GM13977 (cell line): ENCODE results near the gene C5orf47.
A peak's percentile ranks its signal among the peaks of the same experiment; 100 is the strongest.

Experiments used
- DNase-seq: peaks from one replicate; pipeline ENCODE4 v3.0.0; 2012; ENCODE audit warnings: low spot score
- CTCF ChIP-seq: IDR thresholded peaks from 2 replicates; pipeline ENCODE4 v1.5.1; 2012; ENCODE audit warnings: mild to moderate bottlenecking, control low read depth; ENCODE audit not compliant: insufficient read depth; ENCODE audit errors: extremely low read depth, missing control alignments
- in situ Hi-C: fragments of 300-500 bp; cut with MboI; formaldehyde crosslinking; loops from one replicate; pipeline ENCODE4 v1.12.0; 2022; ENCODE audit warnings: low sequenced_read_pairs, low pct_unique_long_range_greater_than_20kb, mixed read lengths, inconsistent platforms; ENCODE audit not compliant: unreplicated experiment

Gene C5orf47

GRCh38 chr5:173974688-173975239, 14.2 kb upstream of the C5orf47 start:
- no peak for TF ChIP-seq CTCF

GRCh38 chr5:173981185-173981761, 7.7 kb upstream of the C5orf47 start:
- in situ Hi-C loops: no loop called here
- no peak for TF ChIP-seq CTCF
- no peak for DNase-seq

More at GRCh38 chr5:173974688-173975239, 14.2 kb upstream of the C5orf47 start:
- DNase-seq: no peak
- in situ Hi-C loops: loop anchor here (5.0 kb wide), 1 partner anchor 352 kb away; no protein-coding TSS in a partner anchor

- peak; percentile 35 for TF ChIP-seq CTCF
- in situ Hi-C loops: no loop called here
- no peak for DNase-seq
Measured at GRCh38 chr5:173984218-173984617, 4.8 kb upstream of the C5orf47 start.

GRCh38 chr5:173989432-173990082, 587 bp downstream of the C5orf47 start:
- TF ChIP-seq CTCF: no peak
- in situ Hi-C loops: no loop called here
- DNase-seq: no peak

- TF ChIP-seq CTCF: no peak
- in situ Hi-C loops: no loop called here
- DNase-seq: no peak
Measured at GRCh38 chr5:173997331-173997730, 8.4 kb downstream of the C5orf47 start.

GRCh38 chr5:173998531-173998930, 9.6 kb downstream of the C5orf47 start:
- no peak for DNase-seq
- in situ Hi-C loops: no loop called here
- TF ChIP-seq CTCF: no peak
